Globus pallidus (tissue), 1 donor: Measurements from ENCODE around the gene ZNF827.

Source experiments
- DNase-seq: peaks from one replicate; pipeline ENCODE4 v3.0.0-alpha.2; 2015; ENCODE audit warnings: low spot score

ZNF827 gene

GRCh38 chr4:145760961-145761929 lies 177.4 kb downstream of the ZNF827 start:
- DNase-seq, result peak; percentile 24

- DNase-seq, result no peak
These were observed 178.4 kb downstream of the ZNF827 start for GRCh38 chr4:145760176-145760575.

GRCh38 chr4:145757188-145757587 lies 181.4 kb downstream of the ZNF827 start:
- DNase-seq, result no peak

- no peak for DNase-seq
These were observed 182.4 kb downstream of the ZNF827 start for GRCh38 chr4:145756244-145756643.

- DNase-seq, result no peak
These were observed 182.8 kb downstream of the ZNF827 start for GRCh38 chr4:145755802-145756201.

- DNase-seq, result no peak
These were observed 195.0 kb downstream of the ZNF827 start for GRCh38 chr4:145743641-145744040.

GRCh38 chr4:145740806-145741205 lies 197.8 kb downstream of the ZNF827 start:
- DNase-seq, result no peak

- no peak for DNase-seq
These were observed 198.8 kb downstream of the ZNF827 start for GRCh38 chr4:145739845-145740244.

- no peak for DNase-seq
These were observed 202.3 kb downstream of the ZNF827 start for GRCh38 chr4:145736241-145736831.

GRCh38 chr4:145735827-145736226 lies 202.8 kb downstream of the ZNF827 start:
- no peak for DNase-seq

- no peak for DNase-seq
These were observed 203.3 kb downstream of the ZNF827 start for GRCh38 chr4:145735347-145735675.

- no peak for DNase-seq
These were observed 203.9 kb downstream of the ZNF827 start for GRCh38 chr4:145734576-145735346.

GRCh38 chr4:145734031-145734430 lies 204.6 kb downstream of the ZNF827 start:
- DNase-seq, result no peak

GRCh38 chr4:145732895-145733880 lies 205.4 kb downstream of the ZNF827 start:
- DNase-seq, result peak; percentile 94

GRCh38 chr4:145732001-145732815 lies 206.4 kb downstream of the ZNF827 start:
- peak; percentile 24 for DNase-seq

GRCh38 chr4:145731028-145731427 lies 207.6 kb downstream of the ZNF827 start:
- peak; percentile 15 for DNase-seq

- DNase-seq, result no peak
These were observed 208.6 kb downstream of the ZNF827 start for GRCh38 chr4:145730026-145730425.

GRCh38 chr4:145723336-145723735 lies 215.3 kb downstream of the ZNF827 start:
- DNase-seq, result no peak

- DNase-seq, result no peak
These were observed 216.1 kb downstream of the ZNF827 start for GRCh38 chr4:145722561-145722960.

- no peak for DNase-seq
These were observed 218.0 kb downstream of the ZNF827 start for GRCh38 chr4:145720656-145721055.
